ENCODE data around the gene RTF2. TPM values are rescaled to one million over a fixed set of nuclear protein-coding genes. Genes with fewer than 3 reads are reported as not detected.

RTF2 gene
- total RNA-seq (10 to 100 TPM in 3 of 5 donors, 1 to 10 TPM in 2; 5.5 to 62.5 (median 32.9) TPM), polyA plus RNA-seq (10 to 100 TPM; 58.5 to 87.5 (median 62.9) TPM)
- long read RNA-seq, donor 1, transcript RTF2-202 (9 exons, 2,212 nt): major isoform, 14 of 28 reads
- long read RNA-seq, donor 1, partial matches to known transcripts: 11 of 28 reads
- long read RNA-seq, donor 1, other reads (novel, unspliced or antisense): 0 of 28 reads
- long read RNA-seq, donor 2, transcript RTF2-202 (9 exons, 2,212 nt): major isoform, 23 of 28 reads
- long read RNA-seq, donor 2, partial matches to known transcripts: 5 of 28 reads
- long read RNA-seq, donor 2, other reads (novel, unspliced or antisense): 0 of 28 reads
- long read RNA-seq, donor 3, transcript RTF2-202 (9 exons, 2,212 nt): major isoform, 11 of 22 reads
- long read RNA-seq, donor 3, partial matches to known transcripts: 10 of 22 reads
- long read RNA-seq, donor 3, other reads (novel, unspliced or antisense): 0 of 22 reads
- long read RNA-seq, donor 4, transcript RTF2-202 (9 exons, 2,212 nt): major isoform, 5 of 5 reads
- long read RNA-seq, donor 4, partial matches to known transcripts: 0 of 5 reads
- long read RNA-seq, donor 4, other reads (novel, unspliced or antisense): 0 of 5 reads
- long read RNA-seq, donor 5, transcript RTF2-202 (9 exons, 2,212 nt): major isoform, 16 of 25 reads
- long read RNA-seq, donor 5, partial matches to known transcripts: 8 of 25 reads
- long read RNA-seq, donor 5, other reads (novel, unspliced or antisense): 0 of 25 reads
- long read RNA-seq, donor 6, transcript RTF2-202 (9 exons, 2,212 nt): major isoform, 45 of 79 reads
- long read RNA-seq, donor 6, partial matches to known transcripts: 25 of 79 reads
- long read RNA-seq, donor 6, other reads (novel, unspliced or antisense): 7 of 79 reads
- long read RNA-seq, donor 7, transcript RTF2-202 (9 exons, 2,212 nt): major isoform, 18 of 32 reads
- long read RNA-seq, donor 7, partial matches to known transcripts: 13 of 32 reads
- long read RNA-seq, donor 7, other reads (novel, unspliced or antisense): 0 of 32 reads
- long read RNA-seq, donor 8, transcript RTF2-202 (9 exons, 2,212 nt): major isoform, 19 of 38 reads
- long read RNA-seq, donor 8, partial matches to known transcripts: 17 of 38 reads
- long read RNA-seq, donor 8, other reads (novel, unspliced or antisense): 0 of 38 reads
- long read RNA-seq, donor 9, transcript RTF2-202 (9 exons, 2,212 nt): major isoform, 12 of 30 reads
- long read RNA-seq, donor 9, partial matches to known transcripts: 15 of 30 reads
- long read RNA-seq, donor 9, other reads (novel, unspliced or antisense): 0 of 30 reads
- long read RNA-seq, donor 10, transcript RTF2-202 (9 exons, 2,212 nt): major isoform, 10 of 12 reads
- long read RNA-seq, donor 10, partial matches to known transcripts: 0 of 12 reads
- long read RNA-seq, donor 10, other reads (novel, unspliced or antisense): 0 of 12 reads

GRCh38 chr20:56468316-56469076 lies at the start of gene RTF2:
Gene RTF2, plus strand, starts transcription at chr20:56468627. Its CDS starts 71 bp downstream, at chr20:56468698.
- TF ChIP-seq POLR2AphosphoS5 (IDR thresholded peaks at IDR 0.05) (peak; percentile 83 to 98 (median 90)), POLR2A (IDR thresholded peaks at IDR 0.05) (no peak)
- intact Hi-C loops (cut with DNase I; ENCODE audit: low total_unique reads): no loop called here
- 0 to 1% (median 0%) methylated on average over 25 to 55 of the region's 55 CpGs for WGBS, 5 donors

GRCh38 chr20:56420028-56420427 lies 48.4 kb upstream of the RTF2 start:
- Histone ChIP-seq H3K9me3 (no peaks in the 10 kb centered on the region), H3K4me1 (peaks cover 0 to 21% (median 0%) of the 10 kb centered on the region in 4 donors), H3K27ac (peak overlapping the region in 2 of 5 donors; percentile 17 to 71), H3K27me3 (no peaks in the 10 kb centered on the region), H3K4me3 (no peak overlapping the region), H3K36me3 (peaks cover 0 to 9% (median 0%) of the 10 kb centered on the region in 4 donors)
- no peak for DNase-seq
- TF ChIP-seq POLR2A (IDR thresholded peaks at IDR 0.05) (no peak), EP300 (IDR thresholded peaks at IDR 0.05) (no peak), CTCF (IDR thresholded peaks at IDR 0.05) (no peak), POLR2AphosphoS5 (IDR thresholded peaks at IDR 0.05) (no peak)
- 61 to 75% (median 63%) methylated on average over 2 of the region's 2 CpGs for WGBS, 5 donors
- intact Hi-C loops (cut with DNase I; ENCODE audit: low total_unique reads): no loop called here

More at GRCh38 chr20:56468316-56469076, at the start of gene RTF2:
- Histone ChIP-seq H3K36me3 (peaks cover 8 to 17% (median 12%) of the 10 kb centered on the region in 4 donors), H3K27ac (peak within 1 kb of the TSS; percentile 75 to 89 (median 87)), H3K4me1 (peaks cover 8 to 50% (median 29%) of the 10 kb centered on the region in 4 donors), H3K9me3 (no peaks in the 10 kb centered on the region), H3K4me3 (peak within 1 kb of the TSS; percentile 60 to 79 (median 70)), H3K27me3 (no peaks in the 10 kb centered on the region)
- peak; percentile 94 to 99 for DNase-seq

GRCh38 chr20:56420940-56421688 lies 47.3 kb upstream of the RTF2 start:
- H3K27me3 ChIP-seq: no peaks in the 10 kb centered on the region
- intact Hi-C loops (cut with DNase I; ENCODE audit: low total_unique reads): no loop called here
- no peak for TF ChIP-seq POLR2AphosphoS5 (IDR thresholded peaks at IDR 0.05)
- no peak for TF ChIP-seq POLR2A (IDR thresholded peaks at IDR 0.05)
- no peak for TF ChIP-seq EP300 (IDR thresholded peaks at IDR 0.05)
- no peak for TF ChIP-seq CTCF (IDR thresholded peaks at IDR 0.05)
- peaks cover 0 to 9% (median 0%) of the 10 kb centered on the region in 4 donors for H3K36me3 ChIP-seq
- WGBS, 5 donors: 77 to 82% (median 80%) methylated on average over 11 of the region's 11 CpGs
- H3K27ac ChIP-seq: no peak overlapping the region
- DNase-seq: no peak
- no peaks in the 10 kb centered on the region for H3K9me3 ChIP-seq
- peaks cover 0 to 21% (median 0%) of the 10 kb centered on the region in 4 donors for H3K4me1 ChIP-seq
- no peak overlapping the region for H3K4me3 ChIP-seq
